GM23338 (cell line): Measurements from ENCODE around the gene ACTA2. TPM values are rescaled to one million over a fixed set of nuclear protein-coding genes. Genes with fewer than 3 reads are reported as not detected.

ENCODE experiments used
- ATAC-seq: fragments of 200-7000 bp; cut with Tn5 transposase; 3 replicates; pipeline ENCODE4 v1.9.1; 2020
- DNase-seq: peaks from one replicate; pipeline ENCODE4 v3.0.0-alpha.2; 2015; ENCODE audit warnings: low spot score
- H2AFZ ChIP-seq: fragments of 200-600 bp; sonication (generic); 2 replicates; pipeline ENCODE4 v1.8.0; 2016; ENCODE audit warnings: antibody characterized with exemption, mild to moderate bottlenecking, moderate library complexity
- H3F3A ChIP-seq: fragments of 200-600 bp; sonication (generic); replicated peaks from 2 replicates; pipeline ENCODE4 v1.8.0; 2017; ENCODE audit warnings: antibody characterized with exemption, mixed run types, low read depth
- H3K27ac ChIP-seq: fragments of 200-600 bp; sonication (generic); 2 replicates; pipeline ENCODE4 v1.6.1; 2016; ENCODE audit warnings: low read depth
- H3K27me3 ChIP-seq: fragments of 200-600 bp; sonication (generic); 2 replicates; pipeline ENCODE4 v1.8.0; 2016; ENCODE audit warnings: mild to moderate bottlenecking, mixed run types, moderate library complexity; ENCODE audit not compliant: insufficient read depth
- H3K36me3 ChIP-seq: fragments of 200-600 bp; sonication (generic); 2 replicates; pipeline ENCODE4 v1.8.0; 2016; ENCODE audit warnings: mild to moderate bottlenecking; ENCODE audit not compliant: insufficient read depth
- H3K4me1 ChIP-seq: fragments of 200-600 bp; sonication (generic); 2 replicates; pipeline ENCODE4 v1.8.0; 2016; ENCODE audit warnings: mild to moderate bottlenecking, moderate library complexity; ENCODE audit not compliant: insufficient read depth
- H3K4me2 ChIP-seq: fragments of 200-600 bp; sonication (generic); 2 replicates; pipeline ENCODE4 v1.7.1; 2017; ENCODE audit warnings: mixed run types
- H3K4me3 ChIP-seq: fragments of 200-600 bp; sonication (generic); 2 replicates; pipeline ENCODE4 v1.6.1; 2016; ENCODE audit warnings: mixed run types
- H3K79me2 ChIP-seq: fragments of 200-600 bp; sonication (generic); replicated peaks from 2 replicates; pipeline ENCODE4 v1.8.0; 2017; ENCODE audit warnings: mild to moderate bottlenecking; ENCODE audit not compliant: insufficient read depth
- H3K9me2 ChIP-seq: fragments of 200-600 bp; sonication (generic); 2 replicates; pipeline ENCODE4 v1.8.0; 2017; ENCODE audit not compliant: insufficient read depth
- H4K20me1 ChIP-seq: fragments of 200-600 bp; sonication (generic); replicated peaks from 2 replicates; pipeline ENCODE4 v1.8.0; 2017; ENCODE audit warnings: mild to moderate bottlenecking; ENCODE audit not compliant: insufficient read depth
- H3K27ac Mint-ChIP-seq: 2 replicates; pipeline ENCODE4 v1.8.0; 2020; ENCODE audit warnings: inconsistent platforms, mild to moderate bottlenecking, moderate library complexity, mixed read lengths
- H3K27me3 Mint-ChIP-seq: 3 replicates; pipeline ENCODE4 v1.8.0; 2022; ENCODE audit warnings: low read depth, mild to moderate bottlenecking, moderate library complexity, mixed read lengths, inconsistent platforms; ENCODE audit not compliant: insufficient read depth, poor library complexity
- H3K36me3 Mint-ChIP-seq: 3 replicates; pipeline ENCODE4 v1.8.0; 2021; ENCODE audit warnings: low read depth, mild to moderate bottlenecking, inconsistent platforms, moderate library complexity, mixed read lengths
- H3K4me1 Mint-ChIP-seq: 3 replicates; pipeline ENCODE4 v1.8.0; 2020; ENCODE audit warnings: mild to moderate bottlenecking, inconsistent platforms, mixed read lengths
- H3K4me3 Mint-ChIP-seq: 3 replicates; pipeline ENCODE4 v1.8.0; 2021; ENCODE audit warnings: moderate library complexity, mild to moderate bottlenecking, inconsistent platforms, mixed read lengths
- H3K9me3 Mint-ChIP-seq: 3 replicates; pipeline ENCODE4 v1.8.0; 2020; ENCODE audit warnings: moderate library complexity, mild to moderate bottlenecking, inconsistent platforms, mixed read lengths
- CREB1 ChIP-seq: fragments of 250-450 bp; sonication (Bioruptor Pico); IDR thresholded peaks from 2 replicates; pipeline ENCODE4 v1.5.0; 2020; ENCODE audit warnings: low read depth, mild to moderate bottlenecking, moderate library complexity
- EZH2 ChIP-seq: fragments of 200-600 bp; sonication (generic); IDR thresholded peaks from one replicate; pipeline ENCODE4 v1.8.0; 2017; ENCODE audit warnings: antibody characterized with exemption, mild to moderate bottlenecking, low read depth; ENCODE audit not compliant: unreplicated experiment
- EZH2phosphoT487 ChIP-seq: fragments of 200-600 bp; sonication (generic); IDR thresholded peaks from one replicate; pipeline ENCODE4 v1.8.1; 2018; ENCODE audit warnings: antibody characterized with exemption; ENCODE audit not compliant: unreplicated experiment
- JUNB ChIP-seq: IDR thresholded peaks from one replicate; pipeline ENCODE4 v1.6.1; 2016; ENCODE audit warnings: antibody characterized with exemption; ENCODE audit not compliant: unreplicated experiment
- NANOG ChIP-seq: IDR thresholded peaks from 2 replicates; pipeline ENCODE4 v1.6.1; 2016; ENCODE audit warnings: antibody characterized with exemption, borderline replicate concordance
- REST ChIP-seq: IDR thresholded peaks from one replicate; pipeline ENCODE4 v1.6.1; 2018; ENCODE audit warnings: antibody characterized with exemption; ENCODE audit not compliant: unreplicated experiment
- ZNF331 ChIP-seq: fragments of 250-450 bp; sonication (Bioruptor Pico); IDR thresholded peaks from 2 replicates; pipeline ENCODE4 v1.5.0; 2020; ENCODE audit warnings: low read depth, mild to moderate bottlenecking, moderate library complexity
- polyA plus RNA-seq: library from polyadenylated mRNA; unstranded; fragments of >200 nt; fragmentation: Nextera tagmentation; extraction: Ambion mirVana; gene quantifications from 2 replicates; pipeline ENCODE4 v1.2.1, GENCODE V29; 2016
- total RNA-seq: library from RNA; depleted of rRNA; stranded (reverse); fragments of >200 nt; shearing (Covaris generic); gene quantifications from 2 replicates; pipeline ENCODE4 v1.2.3, GENCODE V29; 2014
- TF ChIP-seq, protein P1 (sequence below): IDR thresholded peaks from 2 replicates; pipeline ENCODE4 v1.6.1; 2016; ENCODE audit warnings: antibody characterized with exemption
- TF ChIP-seq, protein P2 (sequence below): fragments of 250-450 bp; sonication (Bioruptor Pico); IDR thresholded peaks from 2 replicates; pipeline ENCODE4 v1.5.0; 2020; ENCODE audit warnings: mild to moderate bottlenecking, moderate library complexity

ACTA2 gene
- total and polyA plus RNA-seq, 2 experiments from 2014 or later, result 3.4 to 9.4 TPM

- H3K4me3 Mint-ChIP-seq, result no peak overlapping the region
- Histone ChIP-seq H3K9me2 (no peaks in the 10 kb centered on the region), H3K36me3 (no peaks in the 10 kb centered on the region), H3K27me3 (no peaks in the 10 kb centered on the region), H3K4me1 (no peaks in the 10 kb centered on the region), H3K27ac (no peak overlapping the region), H4K20me1 (no peaks in the 10 kb centered on the region), H2AFZ (no peak overlapping the region), H3F3A (no peaks in the 10 kb centered on the region), H3K4me3 (no peak overlapping the region), H3K4me2 (no peak overlapping the region), H3K79me2 (no peaks in the 10 kb centered on the region)
- ATAC-seq, result no peak
- no peaks in the 10 kb centered on the region for H3K9me3 Mint-ChIP-seq
- no peak for TF ChIP-seq EZH2
- no peak for TF ChIP-seq CREB1 (CRISPR knock-in tag)
- TF ChIP-seq JUNB, result no peak
- TF ChIP-seq ZNF331, result no peak
- TF ChIP-seq, protein P1, sequence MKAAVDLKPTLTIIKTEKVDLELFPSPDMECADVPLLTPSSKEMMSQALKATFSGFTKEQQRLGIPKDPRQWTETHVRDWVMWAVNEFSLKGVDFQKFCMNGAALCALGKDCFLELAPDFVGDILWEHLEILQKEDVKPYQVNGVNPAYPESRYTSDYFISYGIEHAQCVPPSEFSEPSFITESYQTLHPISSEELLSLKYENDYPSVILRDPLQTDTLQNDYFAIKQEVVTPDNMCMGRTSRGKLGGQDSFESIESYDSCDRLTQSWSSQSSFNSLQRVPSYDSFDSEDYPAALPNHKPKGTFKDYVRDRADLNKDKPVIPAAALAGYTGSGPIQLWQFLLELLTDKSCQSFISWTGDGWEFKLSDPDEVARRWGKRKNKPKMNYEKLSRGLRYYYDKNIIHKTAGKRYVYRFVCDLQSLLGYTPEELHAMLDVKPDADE, result no peak
- no peak for TF ChIP-seq EZH2phosphoT487
- TF ChIP-seq, protein P2, sequence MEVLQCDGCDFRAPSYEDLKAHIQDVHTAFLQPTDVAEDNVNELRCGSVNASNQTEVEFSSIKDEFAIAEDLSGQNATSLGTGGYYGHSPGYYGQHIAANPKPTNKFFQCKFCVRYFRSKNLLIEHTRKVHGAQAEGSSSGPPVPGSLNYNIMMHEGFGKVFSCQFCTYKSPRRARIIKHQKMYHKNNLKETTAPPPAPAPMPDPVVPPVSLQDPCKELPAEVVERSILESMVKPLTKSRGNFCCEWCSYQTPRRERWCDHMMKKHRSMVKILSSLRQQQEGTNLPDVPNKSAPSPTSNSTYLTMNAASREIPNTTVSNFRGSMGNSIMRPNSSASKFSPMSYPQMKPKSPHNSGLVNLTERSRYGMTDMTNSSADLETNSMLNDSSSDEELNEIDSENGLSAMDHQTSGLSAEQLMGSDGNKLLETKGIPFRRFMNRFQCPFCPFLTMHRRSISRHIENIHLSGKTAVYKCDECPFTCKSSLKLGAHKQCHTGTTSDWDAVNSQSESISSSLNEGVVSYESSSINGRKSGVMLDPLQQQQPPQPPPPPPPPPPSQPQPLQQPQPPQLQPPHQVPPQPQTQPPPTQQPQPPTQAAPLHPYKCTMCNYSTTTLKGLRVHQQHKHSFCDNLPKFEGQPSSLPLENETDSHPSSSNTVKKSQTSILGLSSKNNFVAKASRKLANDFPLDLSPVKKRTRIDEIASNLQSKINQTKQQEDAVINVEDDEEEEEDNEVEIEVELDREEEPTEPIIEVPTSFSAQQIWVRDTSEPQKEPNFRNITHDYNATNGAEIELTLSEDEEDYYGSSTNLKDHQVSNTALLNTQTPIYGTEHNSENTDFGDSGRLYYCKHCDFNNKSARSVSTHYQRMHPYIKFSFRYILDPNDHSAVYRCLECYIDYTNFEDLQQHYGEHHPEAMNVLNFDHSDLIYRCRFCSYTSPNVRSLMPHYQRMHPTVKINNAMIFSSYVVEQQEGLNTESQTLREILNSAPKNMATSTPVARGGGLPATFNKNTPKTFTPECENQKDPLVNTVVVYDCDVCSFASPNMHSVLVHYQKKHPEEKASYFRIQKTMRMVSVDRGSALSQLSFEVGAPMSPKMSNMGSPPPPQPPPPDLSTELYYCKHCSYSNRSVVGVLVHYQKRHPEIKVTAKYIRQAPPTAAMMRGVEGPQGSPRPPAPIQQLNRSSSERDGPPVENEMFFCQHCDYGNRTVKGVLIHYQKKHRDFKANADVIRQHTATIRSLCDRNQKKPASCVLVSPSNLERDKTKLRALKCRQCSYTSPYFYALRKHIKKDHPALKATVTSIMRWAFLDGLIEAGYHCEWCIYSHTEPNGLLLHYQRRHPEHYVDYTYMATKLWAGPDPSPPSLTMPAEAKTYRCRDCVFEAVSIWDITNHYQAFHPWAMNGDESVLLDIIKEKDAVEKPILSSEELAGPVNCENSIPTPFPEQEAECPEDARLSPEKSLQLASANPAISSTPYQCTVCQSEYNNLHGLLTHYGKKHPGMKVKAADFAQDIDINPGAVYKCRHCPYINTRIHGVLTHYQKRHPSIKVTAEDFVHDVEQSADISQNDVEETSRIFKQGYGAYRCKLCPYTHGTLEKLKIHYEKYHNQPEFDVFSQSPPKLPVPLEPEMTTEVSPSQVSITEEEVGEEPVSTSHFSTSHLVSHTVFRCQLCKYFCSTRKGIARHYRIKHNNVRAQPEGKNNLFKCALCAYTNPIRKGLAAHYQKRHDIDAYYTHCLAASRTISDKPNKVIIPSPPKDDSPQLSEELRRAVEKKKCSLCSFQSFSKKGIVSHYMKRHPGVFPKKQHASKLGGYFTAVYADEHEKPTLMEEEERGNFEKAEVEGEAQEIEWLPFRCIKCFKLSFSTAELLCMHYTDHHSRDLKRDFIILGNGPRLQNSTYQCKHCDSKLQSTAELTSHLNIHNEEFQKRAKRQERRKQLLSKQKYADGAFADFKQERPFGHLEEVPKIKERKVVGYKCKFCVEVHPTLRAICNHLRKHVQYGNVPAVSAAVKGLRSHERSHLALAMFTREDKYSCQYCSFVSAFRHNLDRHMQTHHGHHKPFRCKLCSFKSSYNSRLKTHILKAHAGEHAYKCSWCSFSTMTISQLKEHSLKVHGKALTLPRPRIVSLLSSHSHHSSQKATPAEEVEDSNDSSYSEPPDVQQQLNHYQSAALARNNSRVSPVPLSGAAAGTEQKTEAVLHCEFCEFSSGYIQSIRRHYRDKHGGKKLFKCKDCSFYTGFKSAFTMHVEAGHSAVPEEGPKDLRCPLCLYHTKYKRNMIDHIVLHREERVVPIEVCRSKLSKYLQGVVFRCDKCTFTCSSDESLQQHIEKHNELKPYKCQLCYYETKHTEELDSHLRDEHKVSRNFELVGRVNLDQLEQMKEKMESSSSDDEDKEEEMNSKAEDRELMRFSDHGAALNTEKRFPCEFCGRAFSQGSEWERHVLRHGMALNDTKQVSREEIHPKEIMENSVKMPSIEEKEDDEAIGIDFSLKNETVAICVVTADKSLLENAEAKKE (CRISPR knock-in tag), result no peak
- no peak for TF ChIP-seq NANOG
- TF ChIP-seq REST, result no peak
- H3K27ac Mint-ChIP-seq, result no peak overlapping the region
- DNase-seq, result no peak
- no peaks in the 10 kb centered on the region for H3K36me3 Mint-ChIP-seq
- peaks cover 4% of the 10 kb centered on the region; the same call in 2 of the 3 replicates for H3K4me1 Mint-ChIP-seq
- H3K27me3 Mint-ChIP-seq, result no peaks in the 10 kb centered on the region
These were observed 15.8 kb upstream of the ACTA2 start for GRCh38 chr10:88968391-88968790.
